Heart left ventricle (tissue), 13 donors: ENCODE results near the gene LYPD6B.

Experiments
- POLR2A ChIP-seq, 2 donors: fragments of 450-650 bp; IDR thresholded peaks; one replicate each; pipeline ENCODE4 v1.6.1; 2017; ENCODE audit warnings: antibody characterized with exemption in 2 of 2, mild to moderate bottlenecking in 2 of 2, moderate library complexity in 2 of 2
- TF ChIP-seq, protein P1 (sequence below), 12 donors: fragments of 200-600 bp; sonication (generic) in 4 of 12; IDR thresholded peaks; one replicate each; pipeline versions ENCODE4 v1.5.0 to v1.8.0; 2018 to 2022; ENCODE audit warnings: antibody characterized with exemption in 12 of 12, mild to moderate bottlenecking in 5 of 12
- donor health status: ischemic (EF 13 %, LVEDD 7.1; RV severe dilation, severe dysfunction).
- donor health status: DM: no; HTN: yes; CAD: no.
- donor health status: DM: no; HTN: no; CAD: no.
- donor health status: ischemic (EF 25% LVEDD 6.9; RV normal size, moderate dysfunction).
- donor health status: ischemic (EF 25% LVEDD 5.7; RV mildly dilated, moderate dysfunction).
- donor health status: ischemic (EF 35%, LVEDD 5.7; RV mildly dilated, moderate dysfunction).
- donor health status: nonischemic (EF 11% LVEDD 7.7; RV severe dilation, severe dysfunction).
- donor health status: DM: yes; HTN: yes; CAD: no.
- donor health status: PGD.
- donor health status: ischemic (EF 29% LVEDD 5.4; RV normal size, mild dysfunction).
- donor health status: nonischemic (EF 23%, LVEDD 6.1; RV moderate dilation, normal function).

DNA sequence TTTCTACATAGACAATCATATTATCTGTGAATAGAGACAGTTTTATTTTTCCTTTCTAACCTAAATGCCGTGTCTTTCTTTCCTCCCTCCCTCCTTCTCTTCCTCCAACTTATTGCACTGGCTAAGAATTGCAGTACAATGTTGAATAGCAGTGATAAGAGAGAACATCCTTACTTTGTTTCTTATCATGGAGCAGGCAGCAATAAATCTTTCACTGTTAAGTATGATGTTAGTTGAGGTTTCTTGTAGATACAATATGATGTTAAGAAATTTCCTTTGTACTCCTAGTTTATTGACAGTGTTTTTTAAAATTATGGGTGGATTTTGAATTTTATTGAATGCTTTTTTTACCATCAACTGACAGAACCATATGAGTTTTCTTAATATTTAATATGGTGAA is 6.0 kb downstream of the LYPD6B start:
- TF ChIP-seq, protein P1, sequence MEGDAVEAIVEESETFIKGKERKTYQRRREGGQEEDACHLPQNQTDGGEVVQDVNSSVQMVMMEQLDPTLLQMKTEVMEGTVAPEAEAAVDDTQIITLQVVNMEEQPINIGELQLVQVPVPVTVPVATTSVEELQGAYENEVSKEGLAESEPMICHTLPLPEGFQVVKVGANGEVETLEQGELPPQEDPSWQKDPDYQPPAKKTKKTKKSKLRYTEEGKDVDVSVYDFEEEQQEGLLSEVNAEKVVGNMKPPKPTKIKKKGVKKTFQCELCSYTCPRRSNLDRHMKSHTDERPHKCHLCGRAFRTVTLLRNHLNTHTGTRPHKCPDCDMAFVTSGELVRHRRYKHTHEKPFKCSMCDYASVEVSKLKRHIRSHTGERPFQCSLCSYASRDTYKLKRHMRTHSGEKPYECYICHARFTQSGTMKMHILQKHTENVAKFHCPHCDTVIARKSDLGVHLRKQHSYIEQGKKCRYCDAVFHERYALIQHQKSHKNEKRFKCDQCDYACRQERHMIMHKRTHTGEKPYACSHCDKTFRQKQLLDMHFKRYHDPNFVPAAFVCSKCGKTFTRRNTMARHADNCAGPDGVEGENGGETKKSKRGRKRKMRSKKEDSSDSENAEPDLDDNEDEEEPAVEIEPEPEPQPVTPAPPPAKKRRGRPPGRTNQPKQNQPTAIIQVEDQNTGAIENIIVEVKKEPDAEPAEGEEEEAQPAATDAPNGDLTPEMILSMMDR (IDR thresholded peaks at IDR 0.05) = no peak
- no peak for TF ChIP-seq POLR2A (IDR thresholded peaks at IDR 0.05)
